Mucosa of stomach (tissue), 1 donor: ENCODE results near the gene SUMO1.

Experiments used
- H3K27me3 ChIP-seq: one replicate; pipeline ENCODE4 v1.7.0; 2013; ENCODE audit warnings: mild to moderate bottlenecking, low read length; ENCODE audit not compliant: control insufficient read depth, insufficient read depth
- H3K36me3 ChIP-seq: one replicate; pipeline ENCODE4 v1.7.0; 2013; ENCODE audit warnings: low read length; ENCODE audit not compliant: control insufficient read depth, insufficient read depth
- H3K4me1 ChIP-seq: one replicate; pipeline ENCODE4 v1.7.0; 2013; ENCODE audit warnings: mild to moderate bottlenecking, low read length; ENCODE audit not compliant: control insufficient read depth, insufficient read depth
- H3K4me3 ChIP-seq: one replicate; pipeline ENCODE4 v1.7.0; 2013; ENCODE audit warnings: low read length
- H3K9ac ChIP-seq: one replicate; pipeline ENCODE4 v1.7.0; 2013; ENCODE audit warnings: mild to moderate bottlenecking, low read length, moderate library complexity
- H3K9me3 ChIP-seq: one replicate; pipeline ENCODE4 v1.7.0; 2013; ENCODE audit warnings: mild to moderate bottlenecking, low read length, moderate library complexity; ENCODE audit not compliant: control insufficient read depth
- donor health status: Pancreatic carcinoma.

The SUMO1 gene

DNA sequence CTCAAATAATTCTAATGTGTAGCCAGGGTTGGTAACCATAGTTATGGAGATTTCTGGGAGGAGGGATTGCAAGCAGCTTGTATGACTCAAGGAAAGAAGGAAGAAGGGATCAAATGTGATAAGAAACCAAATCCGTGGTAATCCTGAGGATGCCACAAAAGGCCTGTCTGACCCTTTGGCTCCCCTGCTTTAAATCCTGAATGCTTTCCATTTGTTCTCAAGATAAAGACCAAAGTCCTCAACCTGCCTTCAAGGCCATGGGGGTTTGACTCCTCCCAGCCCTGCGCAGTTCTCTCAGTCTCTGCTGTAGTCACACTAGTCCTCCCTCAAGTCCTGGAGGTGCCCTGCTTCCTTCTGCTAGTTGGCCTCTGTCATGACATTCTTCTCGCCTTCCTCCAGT lies 74.0 kb downstream of the SUMO1 start:
- Histone ChIP-seq H3K4me3 (no peak overlapping the region), H3K9me3 (no peaks in the 10 kb centered on the region), H3K27me3 (no peaks in the 10 kb centered on the region), H3K4me1 (no peaks in the 10 kb centered on the region), H3K9ac (no peak overlapping the region), H3K36me3 (no peaks in the 10 kb centered on the region)

DNA sequence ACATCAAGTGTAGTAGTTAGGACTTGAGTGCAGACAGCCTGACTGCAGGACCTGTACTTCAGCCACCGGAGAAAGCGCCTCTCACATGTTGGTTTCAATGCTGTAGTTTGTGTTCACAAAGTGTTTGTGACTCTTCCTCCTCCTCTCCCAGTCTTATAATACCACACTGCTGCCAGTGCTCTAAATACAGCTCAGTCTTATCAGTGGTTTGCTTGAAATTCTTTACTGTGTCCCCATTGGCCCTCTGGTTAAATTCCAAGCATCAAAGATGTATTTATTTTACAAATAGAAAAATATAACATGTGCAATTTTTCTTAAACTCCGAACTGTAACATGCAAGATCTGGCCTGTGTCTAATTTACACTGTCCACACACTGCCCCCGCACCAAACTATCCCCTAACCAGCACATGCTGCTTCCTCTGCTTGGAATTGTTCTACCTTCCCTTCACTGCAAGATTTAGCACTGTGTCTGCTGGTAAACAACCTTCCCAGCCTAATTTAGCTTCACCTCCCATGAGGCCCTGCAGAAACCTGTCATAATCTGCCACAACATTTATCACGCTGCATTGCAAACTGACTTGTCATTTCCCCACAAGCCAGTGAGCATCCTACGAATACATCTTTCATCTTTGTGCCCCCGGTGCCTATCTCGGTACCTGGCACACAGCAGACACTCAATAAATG lies 77.1 kb downstream of the SUMO1 start:
- no peak overlapping the region for H3K4me3 ChIP-seq

DNA sequence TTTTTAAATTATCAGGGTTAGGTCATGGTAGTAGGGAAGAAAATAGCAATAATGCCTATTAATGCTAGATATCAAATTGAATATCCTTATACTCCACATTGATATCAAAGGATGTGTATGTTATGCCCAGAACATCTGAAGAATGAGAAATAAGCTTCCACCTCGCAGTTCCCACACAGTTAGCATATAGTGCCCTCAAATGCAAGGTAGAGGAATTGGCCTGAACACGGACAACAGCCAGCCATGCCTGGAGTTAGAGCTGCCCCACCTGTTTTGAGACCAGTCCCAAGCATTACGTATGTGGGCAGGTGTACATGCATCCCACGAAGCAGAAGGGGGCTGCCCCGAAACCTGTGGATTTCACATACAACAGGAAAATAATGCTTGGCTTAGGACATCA lies 79.6 kb downstream of the SUMO1 start:
- H3K4me1 ChIP-seq: no peaks in the 10 kb centered on the region
- no peak overlapping the region for H3K4me3 ChIP-seq

More for the DNA sequence above, 77.1 kb downstream of the SUMO1 start:
- Histone ChIP-seq H3K27me3 (no peaks in the 10 kb centered on the region), H3K9me3 (no peaks in the 10 kb centered on the region), H3K9ac (no peak overlapping the region), H3K4me1 (no peaks in the 10 kb centered on the region), H3K36me3 (no peaks in the 10 kb centered on the region)

DNA sequence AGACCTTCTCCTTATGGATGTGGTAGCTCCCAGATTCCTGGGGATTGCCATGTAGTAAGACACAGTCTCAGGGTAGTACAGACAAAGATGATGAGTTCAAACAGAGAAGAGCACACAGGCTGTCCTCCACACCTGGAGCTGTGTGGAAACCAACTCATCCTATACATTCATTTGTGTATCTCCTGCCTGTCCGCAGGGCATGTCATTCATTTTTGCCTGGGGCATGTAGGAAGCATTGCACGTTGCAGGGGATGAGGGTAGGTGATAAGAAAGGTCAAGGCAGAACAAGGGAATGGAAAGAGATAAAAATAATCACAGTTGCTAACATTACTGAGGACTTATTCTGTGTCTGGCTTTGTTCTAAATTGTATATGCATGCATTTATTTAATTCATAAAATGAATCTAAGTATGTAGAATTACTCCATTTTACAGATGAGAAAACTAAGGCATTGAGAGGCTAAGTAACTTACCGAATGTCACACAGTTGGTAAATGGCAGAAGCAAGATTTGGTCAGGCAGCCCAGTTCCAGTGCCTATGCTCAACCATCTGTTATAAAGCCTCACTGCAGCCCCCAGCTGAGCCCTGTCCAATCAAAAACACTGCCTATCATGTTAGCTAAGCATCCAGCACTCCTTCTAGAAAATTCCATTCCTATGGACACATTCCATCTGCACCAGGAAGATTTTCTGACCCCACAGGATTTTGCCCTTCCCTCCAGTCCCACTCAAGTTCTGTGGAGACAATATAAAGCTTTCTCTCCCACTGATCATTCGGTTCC lies 81.0 kb downstream of the SUMO1 start:
- Histone ChIP-seq H3K9ac (no peak overlapping the region), H3K4me3 (no peak overlapping the region), H3K27me3 (no peaks in the 10 kb centered on the region), H3K4me1 (no peaks in the 10 kb centered on the region), H3K9me3 (no peaks in the 10 kb centered on the region), H3K36me3 (no peaks in the 10 kb centered on the region)

More for the DNA sequence above, 79.6 kb downstream of the SUMO1 start:
- Histone ChIP-seq H3K9ac (no peak overlapping the region), H3K9me3 (no peaks in the 10 kb centered on the region), H3K36me3 (no peaks in the 10 kb centered on the region), H3K27me3 (no peaks in the 10 kb centered on the region)
